Measurements from ENCODE around the gene EHD2.

Gene EHD2

DNA sequence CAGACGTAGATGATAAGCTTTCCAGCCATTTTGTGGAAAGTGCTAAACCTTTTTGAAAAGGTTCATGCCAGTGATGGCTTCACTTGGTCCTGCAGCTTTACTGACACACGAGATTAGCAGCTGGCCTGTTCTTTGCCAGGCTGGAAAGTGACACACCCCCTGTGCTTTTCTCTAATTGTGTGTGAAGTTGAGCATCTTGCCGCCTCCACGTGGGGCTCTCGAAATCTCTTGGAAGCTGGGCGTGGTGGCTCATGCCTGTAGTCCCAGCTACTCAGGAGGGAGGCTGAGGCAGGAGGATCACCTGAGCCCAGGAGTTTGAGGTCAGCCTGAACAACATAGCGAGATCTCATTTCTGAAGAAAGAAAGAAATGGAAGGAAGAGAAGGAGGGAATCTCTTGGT, 25.3 kb upstream of the EHD2 start:
- TF ChIP-seq, protein P1, sequence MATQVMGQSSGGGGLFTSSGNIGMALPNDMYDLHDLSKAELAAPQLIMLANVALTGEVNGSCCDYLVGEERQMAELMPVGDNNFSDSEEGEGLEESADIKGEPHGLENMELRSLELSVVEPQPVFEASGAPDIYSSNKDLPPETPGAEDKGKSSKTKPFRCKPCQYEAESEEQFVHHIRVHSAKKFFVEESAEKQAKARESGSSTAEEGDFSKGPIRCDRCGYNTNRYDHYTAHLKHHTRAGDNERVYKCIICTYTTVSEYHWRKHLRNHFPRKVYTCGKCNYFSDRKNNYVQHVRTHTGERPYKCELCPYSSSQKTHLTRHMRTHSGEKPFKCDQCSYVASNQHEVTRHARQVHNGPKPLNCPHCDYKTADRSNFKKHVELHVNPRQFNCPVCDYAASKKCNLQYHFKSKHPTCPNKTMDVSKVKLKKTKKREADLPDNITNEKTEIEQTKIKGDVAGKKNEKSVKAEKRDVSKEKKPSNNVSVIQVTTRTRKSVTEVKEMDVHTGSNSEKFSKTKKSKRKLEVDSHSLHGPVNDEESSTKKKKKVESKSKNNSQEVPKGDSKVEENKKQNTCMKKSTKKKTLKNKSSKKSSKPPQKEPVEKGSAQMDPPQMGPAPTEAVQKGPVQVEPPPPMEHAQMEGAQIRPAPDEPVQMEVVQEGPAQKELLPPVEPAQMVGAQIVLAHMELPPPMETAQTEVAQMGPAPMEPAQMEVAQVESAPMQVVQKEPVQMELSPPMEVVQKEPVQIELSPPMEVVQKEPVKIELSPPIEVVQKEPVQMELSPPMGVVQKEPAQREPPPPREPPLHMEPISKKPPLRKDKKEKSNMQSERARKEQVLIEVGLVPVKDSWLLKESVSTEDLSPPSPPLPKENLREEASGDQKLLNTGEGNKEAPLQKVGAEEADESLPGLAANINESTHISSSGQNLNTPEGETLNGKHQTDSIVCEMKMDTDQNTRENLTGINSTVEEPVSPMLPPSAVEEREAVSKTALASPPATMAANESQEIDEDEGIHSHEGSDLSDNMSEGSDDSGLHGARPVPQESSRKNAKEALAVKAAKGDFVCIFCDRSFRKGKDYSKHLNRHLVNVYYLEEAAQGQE (IDR thresholded peaks at IDR 0.05; ENCODE audit: insufficient replicate concordance, low read depth), result no peak
- TF ChIP-seq, protein P2, sequence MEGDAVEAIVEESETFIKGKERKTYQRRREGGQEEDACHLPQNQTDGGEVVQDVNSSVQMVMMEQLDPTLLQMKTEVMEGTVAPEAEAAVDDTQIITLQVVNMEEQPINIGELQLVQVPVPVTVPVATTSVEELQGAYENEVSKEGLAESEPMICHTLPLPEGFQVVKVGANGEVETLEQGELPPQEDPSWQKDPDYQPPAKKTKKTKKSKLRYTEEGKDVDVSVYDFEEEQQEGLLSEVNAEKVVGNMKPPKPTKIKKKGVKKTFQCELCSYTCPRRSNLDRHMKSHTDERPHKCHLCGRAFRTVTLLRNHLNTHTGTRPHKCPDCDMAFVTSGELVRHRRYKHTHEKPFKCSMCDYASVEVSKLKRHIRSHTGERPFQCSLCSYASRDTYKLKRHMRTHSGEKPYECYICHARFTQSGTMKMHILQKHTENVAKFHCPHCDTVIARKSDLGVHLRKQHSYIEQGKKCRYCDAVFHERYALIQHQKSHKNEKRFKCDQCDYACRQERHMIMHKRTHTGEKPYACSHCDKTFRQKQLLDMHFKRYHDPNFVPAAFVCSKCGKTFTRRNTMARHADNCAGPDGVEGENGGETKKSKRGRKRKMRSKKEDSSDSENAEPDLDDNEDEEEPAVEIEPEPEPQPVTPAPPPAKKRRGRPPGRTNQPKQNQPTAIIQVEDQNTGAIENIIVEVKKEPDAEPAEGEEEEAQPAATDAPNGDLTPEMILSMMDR (IDR thresholded peaks at IDR 0.05; ENCODE audit: insufficient read depth, low read length), result no peak
- TF ChIP-seq POLR2AphosphoS5 (IDR thresholded peaks at IDR 0.05; ENCODE audit: low read depth) (no peak), SPI1 (IDR thresholded peaks at IDR 0.05; ENCODE audit: borderline replicate concordance, low read depth) (no peak), GABPA (IDR thresholded peaks at IDR 0.05; ENCODE audit: low read depth) (no peak)

DNA sequence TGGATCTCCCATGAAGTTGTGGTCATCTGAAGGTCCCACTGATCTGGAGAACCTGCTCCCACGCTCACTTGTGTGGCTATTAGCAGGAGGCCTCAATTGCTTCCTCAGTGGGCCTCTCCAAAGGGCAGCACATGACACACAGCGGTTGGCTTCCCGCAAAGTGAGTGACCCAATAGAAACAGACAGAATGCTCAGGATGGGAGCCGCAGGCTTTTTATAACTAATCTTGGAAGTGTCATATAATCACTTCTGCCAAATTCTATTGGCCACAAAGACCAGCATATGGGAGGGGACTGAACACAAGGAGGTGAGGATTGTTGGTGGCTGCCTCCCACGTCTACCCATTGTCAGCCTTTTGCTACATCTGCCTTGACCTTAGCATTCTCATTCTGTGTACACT, 22.1 kb upstream of the EHD2 start:
- no peak overlapping the region for H3K27ac ChIP-seq (replicated peaks)
- no peak overlapping the region for H3K4me3 ChIP-seq (replicated peaks; ENCODE audit: insufficient read depth, low read length)
- TF ChIP-seq, protein P1 (IDR thresholded peaks at IDR 0.05; ENCODE audit: insufficient replicate concordance, low read depth), result no peak
- TF ChIP-seq SPI1 (IDR thresholded peaks at IDR 0.05; ENCODE audit: borderline replicate concordance, low read depth), result no peak

More for the DNA sequence above, 25.3 kb upstream of the EHD2 start:
- Histone ChIP-seq H3K4me3 (replicated peaks; ENCODE audit: insufficient read depth, low read length) (no peak overlapping the region), H3K27ac (replicated peaks) (no peak overlapping the region), H3K27me3 (ENCODE audit: insufficient read depth, poor library complexity, severe bottlenecking) (no peaks in the 10 kb centered on the region)
- DNase-seq (ENCODE audit: low read depth in 1 of 2, low spot score in 1 of 2), result no peak

DNA sequence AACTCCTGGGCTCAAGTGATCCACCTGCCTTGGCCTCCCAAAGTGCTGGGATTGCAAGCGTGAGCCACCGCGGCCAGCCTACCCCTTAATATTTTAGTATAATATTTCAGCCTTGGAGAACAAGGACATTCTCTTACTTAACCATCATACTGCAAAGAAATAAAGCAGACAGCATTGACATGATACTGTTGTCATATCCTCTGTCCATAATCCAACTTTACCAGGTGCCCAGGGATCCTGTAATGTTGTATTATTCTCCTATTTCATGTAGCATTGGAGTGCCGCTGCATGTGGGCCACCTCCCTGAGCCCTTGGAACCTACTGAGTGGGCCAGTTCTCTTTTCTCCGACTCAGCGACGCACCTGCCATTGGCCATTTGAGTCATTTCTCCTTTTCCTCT, 21.4 kb upstream of the EHD2 start:
- no peaks in the 10 kb centered on the region for H3K27me3 ChIP-seq (ENCODE audit: insufficient read depth, poor library complexity, severe bottlenecking)
- no peak for TF ChIP-seq POLR2AphosphoS5 (IDR thresholded peaks at IDR 0.05; ENCODE audit: low read depth)
- no peak for TF ChIP-seq GABPA (IDR thresholded peaks at IDR 0.05; ENCODE audit: low read depth)
- TF ChIP-seq SPI1 (IDR thresholded peaks at IDR 0.05; ENCODE audit: borderline replicate concordance, low read depth), result no peak
- TF ChIP-seq, protein P1 (IDR thresholded peaks at IDR 0.05; ENCODE audit: insufficient replicate concordance, low read depth), result no peak
- TF ChIP-seq, protein P2 (IDR thresholded peaks at IDR 0.05; ENCODE audit: insufficient read depth, low read length), result no peak
- H3K27ac ChIP-seq (replicated peaks), result no peak overlapping the region
- no peak for DNase-seq (ENCODE audit: low read depth in 1 of 2, low spot score in 1 of 2)
- no peak overlapping the region for H3K4me3 ChIP-seq (replicated peaks; ENCODE audit: insufficient read depth, low read length)

More for the DNA sequence above, 22.1 kb upstream of the EHD2 start:
- H3K27me3 ChIP-seq (ENCODE audit: insufficient read depth, poor library complexity, severe bottlenecking), result no peaks in the 10 kb centered on the region
- DNase-seq (ENCODE audit: low read depth in 1 of 2, low spot score in 1 of 2), result no peak

All from HL-60 (cell line).